Retina (tissue), 1 donor: ENCODE results near the gene ECSCR.
"Not testable (repeated sequence)": the region's sequence is repeated elsewhere in the genome, so short reads cannot be mapped to it uniquely, and the experiment has no call there.

Source experiments
- DNase-seq: peaks from one replicate; pipeline ENCODE4 v3.0.0-alpha.2; 2016

ECSCR gene, protein sequence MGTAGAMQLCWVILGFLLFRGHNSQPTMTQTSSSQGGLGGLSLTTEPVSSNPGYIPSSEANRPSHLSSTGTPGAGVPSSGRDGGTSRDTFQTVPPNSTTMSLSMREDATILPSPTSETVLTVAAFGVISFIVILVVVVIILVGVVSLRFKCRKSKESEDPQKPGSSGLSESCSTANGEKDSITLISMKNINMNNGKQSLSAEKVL

DNA sequence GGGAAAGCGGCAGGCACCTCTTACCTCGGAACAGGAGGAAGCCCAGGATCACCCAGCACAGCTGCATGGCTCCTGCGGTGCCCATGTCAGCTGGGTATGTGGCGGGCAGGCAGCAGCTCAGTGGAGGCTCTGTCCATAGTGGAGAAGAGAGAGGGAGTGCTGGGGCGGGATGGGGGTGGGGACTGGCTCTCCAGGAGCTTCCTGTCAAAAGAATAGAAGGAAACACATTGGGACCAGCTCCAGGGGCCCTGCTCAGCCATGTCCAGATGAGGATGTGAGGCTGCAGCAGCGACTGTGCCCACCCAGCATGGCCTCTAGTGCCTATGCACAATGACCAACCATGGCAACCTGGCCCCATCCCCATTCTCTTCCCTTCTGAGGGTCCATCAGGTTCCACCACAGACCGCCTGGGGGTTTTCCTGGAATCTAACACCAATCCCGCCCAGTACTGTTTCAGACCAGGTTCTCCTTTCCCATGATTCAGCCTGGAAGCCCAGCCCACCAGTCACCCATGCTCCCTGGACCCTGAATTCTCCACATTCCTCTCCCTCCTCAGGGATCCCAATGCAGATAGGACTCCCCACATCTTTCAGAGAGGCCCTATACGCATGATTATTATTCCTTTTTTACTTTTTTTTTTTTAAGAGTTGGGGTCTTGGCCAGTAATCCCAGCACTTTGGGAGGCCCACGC, at the start of gene ECSCR:
TSS of gene ECSCR (minus strand) at position 158 of the 691 bp plus-strand sequence. CDS start at position 85, 73 bp downstream.
- no peak for DNase-seq

DNA sequence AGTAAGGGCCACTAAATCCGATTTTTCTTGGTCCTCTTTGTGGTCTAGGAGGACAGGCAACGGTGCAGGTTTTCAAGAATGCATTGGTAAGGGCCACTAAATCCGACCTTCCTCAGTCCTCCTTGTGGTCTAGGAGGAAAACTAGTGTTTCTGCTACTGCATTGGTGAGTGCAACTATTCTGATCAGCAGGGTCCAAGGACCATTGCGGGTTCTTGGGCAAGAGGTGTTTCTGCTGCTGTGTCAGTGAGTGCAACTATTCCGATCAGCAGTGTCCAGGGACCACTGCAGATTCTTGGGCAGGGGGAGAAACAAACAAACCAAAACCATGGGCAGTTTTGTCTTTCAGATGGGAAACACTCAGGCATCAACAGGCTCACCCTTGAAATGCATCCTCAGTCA, 42.2 kb upstream of the ECSCR start:
- not testable (repeated sequence) for DNase-seq

DNA sequence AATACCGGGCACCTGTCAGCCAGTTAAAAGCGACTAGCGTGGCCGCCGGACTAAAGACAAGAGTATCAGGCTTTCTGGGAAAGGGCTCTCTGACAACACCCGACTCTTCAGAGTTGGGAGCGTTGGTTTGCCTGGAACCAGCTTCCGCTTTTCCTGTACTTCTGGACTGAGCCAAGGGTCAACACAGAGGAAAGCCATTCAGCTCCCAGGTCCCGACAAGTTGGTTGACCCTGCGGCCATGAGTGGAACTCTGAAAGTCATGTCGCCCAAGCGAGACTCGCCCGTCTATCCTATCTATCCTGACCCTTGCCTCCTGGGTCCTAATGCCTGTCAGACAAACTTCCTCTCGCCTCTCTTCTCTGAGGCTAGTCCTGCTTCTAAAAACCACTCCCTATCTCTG, 41.3 kb upstream of the ECSCR start:
- DNase-seq, result not testable (repeated sequence)

DNA sequence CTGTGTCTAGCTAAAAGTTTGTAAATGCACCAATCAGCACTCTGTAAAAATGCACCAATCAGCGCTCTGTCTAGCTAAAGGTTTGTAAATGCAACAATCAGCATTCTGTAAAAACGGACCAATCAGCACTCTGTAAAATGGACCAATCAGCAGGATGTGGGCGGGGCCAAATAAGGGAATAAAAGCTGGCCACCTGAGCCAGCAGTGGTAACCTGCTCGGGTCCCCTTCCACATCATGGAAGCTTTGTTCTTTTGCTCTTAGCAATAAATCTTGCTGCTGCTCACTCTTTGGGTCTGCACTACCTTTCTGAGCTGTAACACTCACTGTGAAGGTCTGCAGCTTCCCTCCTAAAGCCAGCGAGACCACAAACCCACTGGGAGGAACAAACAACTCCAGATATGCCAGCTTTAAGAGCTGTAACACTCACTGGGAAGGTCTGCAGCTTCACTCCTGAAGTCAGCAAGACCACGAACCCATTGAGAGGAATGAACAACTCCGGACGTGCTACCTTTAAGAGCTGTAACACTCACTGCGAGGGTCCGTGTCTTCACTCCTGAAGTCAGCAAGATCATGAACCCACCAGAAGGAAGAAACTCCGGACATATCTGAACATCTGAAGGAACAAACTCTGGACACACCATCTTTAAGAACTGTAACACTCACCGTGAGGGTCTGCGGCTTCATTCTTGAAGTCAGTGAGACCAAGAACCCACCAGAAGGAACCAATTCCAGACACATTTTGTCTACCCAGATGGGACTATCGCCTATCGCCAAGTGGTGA, 40.7 kb upstream of the ECSCR start:
- not testable (repeated sequence) for DNase-seq

DNA sequence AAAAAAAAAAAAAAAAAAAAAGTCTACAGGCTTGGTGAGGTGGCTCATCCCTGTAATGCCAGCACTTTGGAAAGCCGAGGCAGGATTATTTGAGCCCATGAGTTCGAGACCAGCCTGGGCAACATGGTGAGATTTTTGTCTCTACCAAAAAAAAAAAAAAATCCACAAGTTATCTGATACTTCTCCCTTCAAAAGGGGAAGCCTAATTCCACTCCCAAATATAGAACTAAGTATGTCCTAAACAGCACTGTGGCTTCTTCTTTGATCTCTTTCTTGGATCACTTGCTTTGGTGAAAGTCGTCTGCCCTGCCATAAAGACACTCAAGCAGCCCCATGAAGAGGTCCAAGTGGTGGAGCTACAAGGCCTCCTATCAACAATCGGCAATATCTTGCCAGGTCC, 38.8 kb upstream of the ECSCR start:
- DNase-seq, result no peak

DNA sequence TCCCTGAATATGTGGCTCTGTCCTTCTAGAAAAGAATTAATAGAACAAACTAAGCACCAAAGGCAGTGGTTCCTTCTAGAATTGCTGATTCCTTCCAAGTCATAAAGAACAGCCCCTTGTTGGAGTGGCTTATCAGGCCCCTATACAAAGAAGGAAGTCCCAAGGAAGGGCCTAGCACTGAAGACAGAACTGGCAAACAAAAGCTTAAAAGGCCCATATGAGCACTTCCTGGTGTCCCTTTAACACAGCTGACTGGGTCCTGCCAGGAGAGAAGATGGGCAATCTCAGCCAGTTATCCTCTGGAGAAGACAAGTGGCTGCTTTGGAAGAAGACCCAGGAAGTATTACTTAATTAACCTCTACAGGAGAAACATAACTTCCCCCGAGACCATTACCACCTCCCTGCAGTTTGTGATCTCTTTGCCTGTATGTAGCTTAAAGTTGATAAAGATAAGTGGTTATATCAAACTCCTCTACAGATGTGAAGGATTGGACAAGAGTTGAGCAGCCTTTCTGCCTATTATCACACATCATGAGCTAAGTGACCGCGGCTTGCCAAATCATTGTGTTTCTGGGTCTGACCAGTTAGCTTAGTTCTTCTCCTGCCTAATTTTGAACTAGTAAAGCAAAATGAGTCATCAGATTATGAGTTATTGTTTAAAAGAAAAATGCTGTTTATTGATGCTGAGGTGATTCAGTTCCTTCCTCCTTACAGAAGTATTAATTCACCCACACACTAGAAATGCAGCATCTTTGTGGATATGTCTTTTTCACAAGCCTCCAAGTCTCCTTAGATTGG, 33.3 kb upstream of the ECSCR start:
- no peak for DNase-seq

DNA sequence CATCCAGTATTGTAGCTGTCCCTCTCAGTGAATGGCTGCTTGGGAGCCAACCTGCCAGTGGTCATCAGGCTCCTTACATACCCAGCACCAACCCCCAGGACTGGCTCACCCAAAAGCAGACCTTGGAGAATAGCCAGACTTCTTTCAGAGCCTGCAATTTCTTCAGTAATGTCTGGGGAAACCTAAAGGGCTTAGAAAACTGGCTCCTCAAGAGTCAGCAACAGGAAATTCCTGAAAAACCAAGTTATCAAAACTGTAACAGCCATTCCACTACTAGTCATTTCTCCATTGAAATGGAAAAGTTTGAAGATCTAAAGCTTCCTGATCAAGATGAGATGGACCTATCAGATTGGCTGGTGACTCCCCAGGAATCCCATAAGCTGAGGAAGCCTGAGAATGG, 32.3 kb upstream of the ECSCR start:
- DNase-seq, result no peak

DNA sequence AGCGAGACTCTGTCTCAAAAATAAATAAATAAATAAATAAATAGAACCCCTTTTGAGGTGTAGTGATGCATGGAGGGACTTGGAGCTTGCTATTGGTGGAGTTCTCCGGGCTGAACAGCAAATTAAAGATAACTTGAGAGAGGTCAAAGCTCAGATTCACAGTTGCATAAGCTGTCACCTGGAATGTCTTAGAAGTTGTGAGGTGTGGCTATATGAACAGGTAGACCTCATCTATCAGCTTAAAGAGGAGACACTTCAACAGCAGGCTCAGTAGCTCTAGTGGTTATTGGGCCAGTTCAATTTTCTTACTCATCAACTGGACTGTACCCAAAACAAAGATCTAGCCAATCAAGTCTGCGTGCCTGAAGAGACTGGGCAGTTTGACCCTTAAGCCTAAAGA, 31.7 kb upstream of the ECSCR start:
- DNase-seq, result no peak

DNA sequence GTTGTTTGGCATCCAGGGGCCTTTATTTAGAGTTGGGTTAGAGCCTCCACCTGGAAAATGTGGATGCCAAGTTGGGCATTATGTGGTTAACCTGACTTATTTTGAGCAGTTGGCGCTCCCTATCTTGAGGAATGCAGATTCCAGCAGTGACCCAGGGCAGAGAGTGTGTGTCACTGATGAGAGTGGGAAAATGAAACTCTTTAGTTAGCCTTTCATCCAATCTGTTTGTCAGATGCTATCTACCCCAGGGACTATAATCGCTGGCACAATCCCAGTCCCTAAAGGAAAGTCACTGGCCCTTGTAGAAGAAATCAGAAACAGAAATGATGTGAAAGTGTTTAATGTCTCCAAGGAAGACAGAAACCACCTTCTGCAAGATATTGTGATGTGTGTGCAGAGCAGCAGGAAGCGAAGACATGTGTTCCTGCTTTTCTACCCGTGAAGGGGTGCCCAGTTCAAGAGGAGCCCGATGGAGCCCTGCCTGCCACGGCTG, 30.2 kb upstream of the ECSCR start:
- no peak for DNase-seq

DNA sequence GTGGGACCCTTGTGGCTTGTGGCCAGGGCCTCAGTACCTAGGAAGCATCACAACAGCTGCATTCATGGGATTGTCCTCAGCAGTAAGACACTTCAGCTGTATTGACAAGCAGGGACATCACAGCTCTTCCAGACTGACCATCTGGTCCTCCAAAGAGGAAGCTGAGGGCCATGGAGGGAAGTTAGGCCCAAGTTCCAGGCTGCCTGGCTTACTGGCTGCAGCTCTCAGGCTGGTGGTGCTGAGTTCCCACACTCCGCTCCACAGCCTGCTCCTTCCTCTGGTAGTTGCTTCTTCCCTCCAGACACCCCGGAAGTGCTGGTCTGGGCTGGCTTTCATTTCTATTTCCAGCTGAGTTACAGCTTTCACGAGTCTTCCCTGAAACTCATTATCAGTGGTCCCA, 25.7 kb upstream of the ECSCR start:
- no peak for DNase-seq

DNA sequence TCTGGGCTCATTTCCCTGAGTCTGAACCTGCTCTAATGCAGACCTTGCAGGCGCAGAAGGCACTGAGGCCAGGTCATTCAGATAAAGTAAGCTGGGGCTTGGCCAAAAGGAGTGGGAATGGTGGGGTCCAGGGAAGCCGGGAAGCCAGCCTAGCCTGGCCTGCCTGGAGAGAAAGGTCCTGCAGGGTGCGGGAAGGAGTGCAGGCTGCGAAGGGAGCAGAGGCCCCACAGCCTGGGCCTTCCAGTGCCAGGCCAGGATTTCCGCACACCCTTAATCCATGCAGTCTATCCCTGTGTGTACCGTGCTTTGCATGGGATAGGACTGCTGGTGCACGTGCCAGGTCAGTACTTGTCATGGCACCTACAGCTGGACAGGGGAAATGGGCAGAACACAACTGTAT, 23.7 kb upstream of the ECSCR start:
- DNase-seq, result no peak

DNA sequence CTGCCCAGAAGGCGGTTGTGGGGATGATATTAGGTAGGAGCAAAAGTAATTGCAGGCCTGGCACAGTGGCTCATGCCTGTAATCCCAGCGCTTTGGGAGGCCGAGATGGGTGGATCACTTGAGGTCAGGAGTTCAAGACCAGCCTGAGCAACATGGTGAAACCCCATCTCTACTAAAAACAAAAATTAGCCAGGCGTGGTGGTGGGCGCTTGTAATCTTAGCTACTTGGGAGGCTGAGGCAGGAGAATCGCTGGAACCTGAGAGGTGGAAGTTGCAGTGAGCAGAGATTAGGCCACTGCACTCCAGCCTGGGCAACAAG, 20.3 kb upstream of the ECSCR start:
- DNase-seq, result not testable (repeated sequence)

DNA sequence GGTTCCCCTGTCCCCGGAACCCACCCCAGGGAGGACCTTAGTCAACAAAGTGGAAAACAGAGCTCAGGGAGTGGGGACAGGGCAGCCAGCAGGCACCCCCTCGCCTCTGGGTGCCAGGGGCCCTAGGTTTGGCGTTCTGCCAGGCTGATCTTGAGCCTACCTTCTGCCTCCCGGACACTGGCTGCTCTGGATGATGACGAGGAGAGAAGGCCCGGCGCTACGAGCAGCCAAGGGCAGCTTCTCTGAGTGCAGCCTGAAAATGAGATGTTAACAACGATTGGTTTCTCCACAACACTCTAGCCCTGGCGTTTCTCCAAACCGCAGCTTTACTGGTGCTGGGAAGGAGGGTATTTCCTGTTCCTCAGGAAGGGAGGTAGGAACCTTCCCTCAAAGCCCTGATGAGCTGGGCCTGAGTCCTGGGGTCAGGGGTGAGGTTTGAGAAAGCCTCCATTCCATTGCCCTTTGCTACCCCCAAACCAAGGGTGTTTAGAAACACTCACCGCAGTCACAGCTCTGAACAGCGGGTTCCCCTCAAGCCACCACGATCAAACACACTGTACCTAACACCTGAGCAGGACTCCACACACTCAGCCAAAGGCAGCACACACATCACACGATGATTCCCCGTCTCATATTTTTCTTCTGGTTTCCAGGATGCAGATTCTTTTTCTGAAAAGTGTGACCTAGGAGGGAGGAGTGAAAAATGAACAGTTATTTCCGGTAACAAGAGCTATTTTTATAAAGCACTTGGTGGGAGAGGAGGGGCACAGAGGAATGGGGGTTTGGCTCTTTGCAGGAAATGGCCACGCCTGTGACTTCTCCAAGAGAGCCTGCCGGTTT, 19.7 kb upstream of the ECSCR start, which contains the start of gene STING1:
TSS of gene STING1 (minus strand) at position 709 of the 840 bp plus-strand sequence. CDS start 1,054 bp downstream, outside the sequence.
- no peak for DNase-seq

DNA sequence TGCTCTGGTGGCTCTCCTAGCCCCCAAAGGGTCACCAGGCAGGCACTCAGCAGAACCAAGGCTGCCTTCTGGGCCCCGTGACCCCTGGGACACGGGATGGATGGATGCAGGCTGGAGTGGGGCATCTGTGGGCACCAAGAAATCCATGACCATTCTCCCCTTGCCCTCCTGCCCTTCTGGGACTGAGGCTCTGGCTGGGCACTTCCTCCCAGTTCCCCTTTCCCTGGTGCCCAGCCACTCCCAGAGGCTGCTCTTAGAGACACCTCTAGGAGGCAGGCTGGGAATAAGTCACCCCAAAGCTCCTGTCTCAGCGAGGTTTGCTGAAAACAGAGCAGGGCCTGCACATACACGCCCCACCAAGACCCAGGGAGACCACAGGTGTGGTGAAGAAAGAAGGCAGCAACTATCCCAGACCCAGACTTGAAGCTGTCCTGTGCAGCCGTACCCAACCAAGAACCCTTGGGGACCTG, 19.1 kb upstream of the ECSCR start:
- DNase-seq, result no peak

DNA sequence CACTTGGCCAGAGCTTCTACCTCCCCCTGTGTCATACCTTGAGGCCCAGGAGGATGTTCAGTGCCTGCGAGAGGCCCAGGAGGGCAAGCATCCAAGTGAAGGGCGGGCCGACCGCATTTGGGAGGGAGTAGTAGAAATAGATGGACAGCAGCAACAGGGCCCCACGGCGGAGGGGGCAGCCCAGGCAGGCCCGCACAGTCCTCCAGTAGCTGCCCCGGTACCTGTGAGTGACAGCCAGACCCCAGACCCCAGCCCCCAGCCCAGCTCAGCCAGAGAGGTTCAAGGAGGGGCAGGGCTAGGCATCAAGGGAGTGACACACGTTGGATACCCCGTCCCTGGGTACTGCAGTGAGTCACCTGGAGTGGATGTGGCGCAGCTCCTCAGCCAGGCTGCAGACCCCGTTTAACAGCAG, 18.6 kb upstream of the ECSCR start:
- DNase-seq, result no peak

DNA sequence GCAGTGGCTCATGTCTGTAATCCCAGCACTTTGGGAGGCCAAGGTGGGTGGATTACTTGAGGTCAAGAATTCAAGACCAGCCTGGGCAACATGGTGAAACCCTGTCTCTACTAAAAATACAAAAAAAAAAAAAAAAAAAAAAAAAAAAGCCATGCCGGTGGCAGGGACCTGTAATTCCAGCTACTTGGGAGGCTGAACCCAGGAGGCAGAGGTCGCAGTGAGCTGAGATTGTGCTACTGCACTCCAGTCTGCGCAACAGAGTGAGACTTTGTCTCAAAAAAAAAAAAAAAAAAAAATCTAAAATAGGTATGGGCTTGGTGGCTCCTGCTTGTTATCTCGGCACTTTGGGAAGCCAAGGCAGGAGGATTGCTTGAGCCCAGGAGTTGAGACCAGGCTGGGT, 17.2 kb upstream of the ECSCR start:
- not testable (repeated sequence) for DNase-seq

DNA sequence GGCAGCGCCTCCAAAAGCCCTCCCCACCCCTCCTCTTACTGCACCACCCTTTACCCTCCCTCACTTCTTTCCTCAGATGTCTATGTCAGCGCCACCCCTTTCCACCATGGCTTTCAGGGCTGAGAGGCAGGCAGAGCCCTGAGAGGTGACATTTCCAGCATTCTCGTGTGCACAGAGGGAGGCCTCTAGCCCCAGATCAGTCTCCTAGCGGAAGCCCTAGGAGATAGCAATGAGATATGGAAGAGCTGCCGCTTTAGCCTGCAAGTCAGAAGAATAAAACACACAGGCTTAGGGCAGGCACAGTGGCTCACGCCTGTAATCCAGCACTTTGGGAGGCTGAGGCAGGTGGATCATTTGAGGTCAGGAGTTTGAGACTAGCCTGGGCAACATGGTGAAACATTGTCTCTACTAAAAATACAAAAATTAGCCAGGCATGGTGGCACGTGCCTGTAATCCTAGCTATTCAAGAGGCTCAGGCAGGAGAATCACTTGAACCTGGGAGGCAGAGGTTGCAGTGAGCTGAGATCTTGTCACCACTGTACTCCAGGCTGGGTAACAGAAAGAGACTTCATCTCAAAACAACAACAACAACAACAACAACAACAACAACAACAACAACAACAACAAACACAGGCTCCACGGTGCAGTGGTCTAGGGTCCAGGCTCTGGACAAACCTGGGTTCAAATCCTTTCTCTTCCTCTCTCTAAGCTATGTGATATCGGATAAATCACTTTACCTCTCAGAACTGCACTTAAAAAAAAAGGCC, 16.3 kb upstream of the ECSCR start:
- DNase-seq, result not testable (repeated sequence)

DNA sequence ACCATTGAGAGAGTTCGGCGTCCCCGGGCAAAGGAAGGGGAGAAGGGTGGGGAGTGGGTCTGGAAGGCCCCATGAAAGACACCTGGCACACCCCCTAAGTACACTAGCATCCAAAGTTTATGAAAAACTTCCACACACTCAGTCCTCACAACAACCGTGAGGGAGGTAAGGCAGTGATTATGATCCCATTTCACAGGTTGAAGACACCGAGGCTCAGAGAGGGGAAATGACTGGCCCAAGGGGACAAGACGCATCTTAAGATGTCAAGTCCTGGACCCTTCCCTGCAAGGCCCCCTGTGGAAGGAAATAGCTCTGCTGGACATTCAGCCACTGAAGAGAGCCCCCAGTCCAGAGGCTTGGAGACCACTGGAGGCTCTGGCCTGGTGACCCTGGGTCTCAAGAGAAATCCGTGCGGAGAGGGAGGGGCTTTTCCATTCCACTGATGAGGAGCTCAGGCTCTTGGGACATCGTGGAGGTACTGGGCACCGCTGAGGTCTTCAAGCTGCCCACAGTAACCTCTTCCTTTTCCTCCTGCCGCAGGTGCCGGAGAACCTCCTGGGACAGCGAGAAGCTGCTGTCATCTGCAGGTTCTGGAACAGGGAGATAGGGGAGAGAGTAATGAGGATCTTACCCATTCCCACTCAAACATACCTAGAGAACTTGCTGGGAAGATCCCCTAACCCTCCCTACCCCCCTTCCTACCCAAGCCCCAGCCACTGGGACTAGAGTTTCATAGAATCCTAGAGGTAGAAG, 13.5 kb upstream of the ECSCR start:
- no peak for DNase-seq

DNA sequence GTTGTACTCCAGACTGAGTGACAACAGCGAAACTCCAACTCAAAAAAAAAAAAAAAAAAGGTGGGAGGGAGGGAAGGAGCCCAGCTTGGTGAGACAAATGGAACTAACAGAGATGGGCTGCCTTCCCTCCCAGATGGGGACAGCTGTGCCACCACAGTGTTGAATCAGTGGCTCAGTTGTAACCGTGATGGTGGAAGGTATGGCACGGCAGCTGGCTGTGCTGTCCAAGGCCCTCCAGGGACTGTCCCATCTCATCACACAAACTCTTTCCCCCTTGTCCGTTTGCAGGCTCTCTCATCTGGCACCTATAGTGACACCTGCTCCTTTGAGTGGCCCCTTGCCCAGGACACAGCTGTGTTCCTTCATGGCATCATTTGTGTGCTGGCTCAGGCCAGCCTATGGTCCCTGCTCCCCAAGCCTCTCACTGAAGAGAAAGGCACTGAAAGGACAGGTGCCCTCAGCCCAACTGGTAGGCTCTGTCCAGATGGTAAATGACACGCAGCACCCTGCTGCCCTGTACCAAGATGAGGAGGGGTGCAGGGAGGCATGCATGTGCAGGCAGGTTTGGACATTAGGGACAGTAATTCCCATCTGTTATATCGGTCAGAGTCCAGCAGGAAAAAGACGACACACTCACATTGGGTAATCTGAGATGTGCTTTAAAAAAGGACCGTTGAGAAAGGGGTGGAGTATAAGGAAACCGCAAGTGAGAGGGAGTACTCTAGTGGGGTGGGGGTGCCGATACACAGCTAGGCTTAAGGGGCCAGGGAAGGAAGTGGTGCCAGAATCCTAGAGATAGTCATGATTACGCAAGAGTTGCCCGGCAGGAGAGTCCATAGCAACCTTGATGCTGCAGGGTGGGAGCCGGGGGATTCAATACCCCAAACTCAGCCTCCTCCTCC, 12.6 kb upstream of the ECSCR start:
- DNase-seq, result peak; percentile 17
